ENCODE data around the gene TMEM260. TPM values are rescaled to one million over a fixed set of nuclear protein-coding genes. Genes with fewer than 3 reads are reported as not detected.
A peak's percentile ranks its signal among the peaks of the same experiment; 100 is the strongest.

TMEM260 gene
- total RNA-seq, 6 experiments from 2014 or later, result 10.0 to 14.9 (median 11.5) TPM

GRCh38 chr14:56630707-56631106 is 51.1 kb downstream of the TMEM260 start:
- H3K36me3 ChIP-seq, result peaks cover 0 to 12% (median 1%) of the 10 kb centered on the region in 4 donors
- H3K27me3 ChIP-seq, result no peaks in the 10 kb centered on the region
- ATAC-seq (peak; percentile 50 to 87 (median 60)), DNase-seq (no peak)
- no peak overlapping the region for H3K27ac ChIP-seq
- 26% methylated on average over 3 of the region's 3 CpGs for WGBS (ENCODE audit: insufficient coverage, low coverage, low lambda C conversion rate, missing lambda C conversion rate)
- TF ChIP-seq POLR2A (IDR thresholded peaks at IDR 0.05) (no peak), CTCF (IDR thresholded peaks at IDR 0.05) (no peak)
- no peaks in the 10 kb centered on the region for H3K4me1 ChIP-seq
- intact Hi-C loops (cut with DNase I), result no loop called here
- no peaks in the 10 kb centered on the region for H3K9me3 ChIP-seq
- H3K4me3 ChIP-seq, result no peak overlapping the region

GRCh38 chr14:56632195-56632594 is 52.6 kb downstream of the TMEM260 start:
- 82% methylated on average over 2 of the region's 2 CpGs for WGBS (ENCODE audit: insufficient coverage, low coverage, low lambda C conversion rate, missing lambda C conversion rate)
- no peak overlapping the region for H3K4me3 ChIP-seq
- H3K9me3 ChIP-seq, result no peaks in the 10 kb centered on the region
- no peak overlapping the region for H3K27ac ChIP-seq
- H3K4me1 ChIP-seq, result no peaks in the 10 kb centered on the region
- intact Hi-C loops (cut with DNase I), result no loop called here
- no peaks in the 10 kb centered on the region for H3K27me3 ChIP-seq
- ATAC-seq (no peak), DNase-seq (no peak)
- no peak for TF ChIP-seq CTCF (IDR thresholded peaks at IDR 0.05)
- TF ChIP-seq POLR2A (IDR thresholded peaks at IDR 0.05), result no peak
- H3K36me3 ChIP-seq, result peaks cover 0 to 22% (median 2%) of the 10 kb centered on the region in 4 donors

- Histone ChIP-seq H3K36me3 (peaks cover 0 to 35% (median 8%) of the 10 kb centered on the region in 4 donors), H3K27ac (no peak overlapping the region), H3K9me3 (no peaks in the 10 kb centered on the region), H3K27me3 (no peaks in the 10 kb centered on the region), H3K4me1 (no peaks in the 10 kb centered on the region), H3K4me3 (no peak overlapping the region)
- no peak for TF ChIP-seq CTCF (IDR thresholded peaks at IDR 0.05)
- no peak for TF ChIP-seq POLR2A (IDR thresholded peaks at IDR 0.05)
- intact Hi-C loops (cut with DNase I), result no loop called here
- WGBS (ENCODE audit: insufficient coverage, low coverage, low lambda C conversion rate, missing lambda C conversion rate), result 100% methylated on average over 1 of the region's 1 CpG
- DNase-seq (no peak), ATAC-seq (no peak)
Observed at GRCh38 chr14:56633544-56633943, 53.9 kb downstream of the TMEM260 start.

GRCh38 chr14:56635041-56635440 is 55.4 kb downstream of the TMEM260 start:
- peak in 2 of 4 donors; percentile 62 to 81 for ATAC-seq
- 44% methylated on average over 2 of the region's 2 CpGs for WGBS (ENCODE audit: insufficient coverage, low coverage, low lambda C conversion rate, missing lambda C conversion rate)
- peaks cover 0 to 46% (median 13%) of the 10 kb centered on the region in 4 donors for H3K36me3 ChIP-seq
- intact Hi-C loops (cut with DNase I), result no loop called here
- no peak for DNase-seq
- no peaks in the 10 kb centered on the region for H3K9me3 ChIP-seq
- no peaks in the 10 kb centered on the region for H3K4me1 ChIP-seq
- TF ChIP-seq CTCF (IDR thresholded peaks at IDR 0.05) (no peak), POLR2A (IDR thresholded peaks at IDR 0.05) (no peak)
- H3K27ac ChIP-seq, result no peak overlapping the region
- no peaks in the 10 kb centered on the region for H3K27me3 ChIP-seq
- H3K4me3 ChIP-seq, result no peak overlapping the region

GRCh38 chr14:56647493-56647892 is 67.9 kb downstream of the TMEM260 start:
- no peak overlapping the region for H3K27ac ChIP-seq
- no peak for DNase-seq
- peaks cover 0 to 20% (median 3%) of the 10 kb centered on the region in 4 donors for H3K4me1 ChIP-seq
- WGBS (ENCODE audit: insufficient coverage, low coverage, low lambda C conversion rate, missing lambda C conversion rate), result 100% methylated on average over 2 of the region's 2 CpGs
- peaks cover 0 to 6% (median 0%) of the 10 kb centered on the region in 4 donors for H3K36me3 ChIP-seq
- ATAC-seq, result no peak
- TF ChIP-seq CTCF (IDR thresholded peaks at IDR 0.05) (no peak), POLR2A (IDR thresholded peaks at IDR 0.05) (no peak)
- H3K4me3 ChIP-seq, result no peak overlapping the region
- no peaks in the 10 kb centered on the region for H3K9me3 ChIP-seq
- no peaks in the 10 kb centered on the region for H3K27me3 ChIP-seq
- intact Hi-C loops (cut with DNase I), result no loop called here

Data from right lobe of liver (tissue), 6 donors.